ENCODE data around the gene ZFAND2A.
"Not testable (repeated sequence)": the region's sequence is repeated elsewhere in the genome, so short reads cannot be mapped to it uniquely, and the experiment has no call there.

ZFAND2A gene

DNA sequence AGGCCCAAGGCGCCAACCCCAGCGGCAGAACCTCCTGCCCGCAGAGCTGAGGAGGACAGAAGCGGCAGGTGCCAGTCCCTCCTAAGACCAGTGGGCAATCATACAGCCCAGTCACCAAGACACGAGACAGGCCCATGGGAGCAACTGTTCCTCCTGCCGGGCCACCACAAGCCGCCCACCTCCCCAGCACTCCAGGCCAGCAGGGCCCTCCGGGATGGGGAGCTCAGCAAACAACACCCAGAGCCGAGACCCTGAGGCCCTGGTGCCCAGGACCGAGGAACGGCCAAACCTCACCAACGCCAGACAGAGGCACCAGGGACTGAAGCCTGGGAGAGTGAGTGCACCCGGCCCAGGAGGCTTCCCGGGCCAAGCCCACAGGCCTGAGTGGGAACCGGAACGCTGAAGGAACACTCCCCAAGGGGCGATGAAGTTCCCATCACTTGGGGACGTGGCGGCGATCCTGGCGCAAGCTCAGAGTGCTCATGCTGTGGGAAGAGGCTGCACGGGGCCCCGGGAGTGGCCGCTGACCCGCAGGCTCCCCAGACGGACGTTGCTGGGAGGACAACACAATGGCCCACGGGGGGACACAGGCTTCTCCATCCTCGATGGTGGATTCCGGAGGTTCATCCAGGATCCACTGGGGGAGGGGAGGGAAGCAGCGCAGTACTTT is 37.0 kb downstream of the ZFAND2A start:
- no peak for DNase-seq (ENCODE audit: low read depth)

DNA sequence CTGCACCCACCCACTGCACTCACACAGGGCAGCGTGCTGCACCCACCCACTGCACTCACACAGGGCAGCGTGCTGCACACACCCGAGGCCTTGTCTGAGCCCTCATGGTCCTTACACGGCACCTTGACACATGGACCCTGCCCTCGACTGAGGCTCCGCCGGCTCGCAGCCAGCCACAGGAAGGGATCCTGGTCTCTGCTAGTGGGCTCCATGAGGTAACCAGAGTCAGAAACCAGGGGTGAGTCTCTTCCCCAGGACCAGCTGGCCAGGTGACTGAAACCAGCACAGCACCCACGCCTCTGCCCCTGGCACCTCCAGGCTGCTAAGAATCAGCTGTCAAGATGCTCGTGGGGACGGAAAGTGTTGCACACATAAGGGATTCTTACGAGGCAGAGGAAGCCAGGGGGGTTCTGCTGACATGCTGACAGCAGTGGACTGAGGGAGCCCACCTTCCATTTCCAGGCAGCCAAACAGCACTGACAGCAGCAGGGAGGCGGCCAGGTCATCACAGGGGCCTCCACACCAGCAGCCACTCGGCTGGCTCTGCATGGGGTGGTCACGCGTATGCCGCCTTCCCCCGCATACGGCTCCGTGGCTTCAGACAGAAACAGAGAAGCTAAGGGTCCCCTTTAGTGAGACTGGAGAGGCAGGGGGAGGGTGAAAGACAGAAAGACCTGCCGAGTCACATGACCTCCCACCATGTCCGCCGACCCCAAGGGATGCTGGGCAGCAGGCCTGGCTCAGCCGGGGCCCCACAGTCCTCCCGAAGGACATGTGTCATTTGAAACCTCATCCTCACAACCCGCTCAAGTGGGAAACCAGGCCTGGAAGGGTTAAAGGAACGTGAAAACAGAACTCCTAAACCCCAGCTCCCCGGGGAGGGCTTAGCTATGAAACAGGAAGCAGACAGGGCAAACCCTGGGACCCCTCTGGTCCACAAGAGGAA is 37.8 kb downstream of the ZFAND2A start:
- DNase-seq (ENCODE audit: low read depth): no peak

DNA sequence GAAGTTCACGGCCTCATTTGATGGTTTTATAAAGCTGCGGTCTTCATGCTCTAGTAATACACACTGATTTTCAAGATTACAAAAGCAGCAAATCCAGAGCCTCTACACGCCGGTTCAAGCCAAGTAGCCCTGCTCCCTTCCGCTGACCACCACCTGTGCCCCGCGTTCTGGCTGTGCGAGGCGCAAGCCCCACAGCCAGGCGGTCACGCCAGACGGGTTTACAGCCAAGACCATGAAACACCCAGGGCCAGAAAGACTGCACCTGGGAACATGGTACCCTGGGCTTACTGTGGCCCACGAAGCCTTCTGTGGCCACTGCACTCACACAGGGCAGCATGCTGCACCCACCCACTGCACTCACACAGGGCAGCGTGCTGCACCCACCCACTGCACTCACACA is 38.5 kb downstream of the ZFAND2A start:
- no peak for DNase-seq (ENCODE audit: low read depth)

DNA sequence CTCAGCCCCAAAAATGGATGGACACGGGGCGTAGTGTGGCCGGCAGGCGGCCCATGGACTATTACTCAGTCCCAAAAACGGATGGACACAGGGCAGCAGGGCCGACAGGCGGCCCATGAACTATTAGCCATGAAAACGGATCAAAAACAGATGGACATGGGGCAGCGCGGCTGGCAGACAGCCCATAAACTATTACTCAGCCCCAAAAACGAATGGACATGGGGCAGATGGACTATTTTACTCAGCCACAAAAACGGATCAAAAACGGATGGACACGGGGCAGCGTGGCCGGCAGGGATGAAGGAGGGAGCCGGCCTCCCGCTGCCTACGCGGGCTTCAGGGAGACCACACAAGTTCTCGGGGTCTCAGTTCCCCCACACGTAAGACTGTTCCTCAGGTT is 39.2 kb downstream of the ZFAND2A start:
- no peak for DNase-seq (ENCODE audit: low read depth)

- no peak for DNase-seq (ENCODE audit: low read depth)
Measured at GRCh38 chr7:1119201-1119600, 40.8 kb downstream of the ZFAND2A start.

- DNase-seq (ENCODE audit: low read depth): no peak
Measured at GRCh38 chr7:1117321-1117928, 42.6 kb downstream of the ZFAND2A start.

GRCh38 chr7:1116383-1117008 is 43.5 kb downstream of the ZFAND2A start:
- DNase-seq (ENCODE audit: low read depth): not testable (repeated sequence)

- DNase-seq (ENCODE audit: low read depth): not testable (repeated sequence)
Measured at GRCh38 chr7:1115171-1116045, 44.6 kb downstream of the ZFAND2A start.

DNA sequence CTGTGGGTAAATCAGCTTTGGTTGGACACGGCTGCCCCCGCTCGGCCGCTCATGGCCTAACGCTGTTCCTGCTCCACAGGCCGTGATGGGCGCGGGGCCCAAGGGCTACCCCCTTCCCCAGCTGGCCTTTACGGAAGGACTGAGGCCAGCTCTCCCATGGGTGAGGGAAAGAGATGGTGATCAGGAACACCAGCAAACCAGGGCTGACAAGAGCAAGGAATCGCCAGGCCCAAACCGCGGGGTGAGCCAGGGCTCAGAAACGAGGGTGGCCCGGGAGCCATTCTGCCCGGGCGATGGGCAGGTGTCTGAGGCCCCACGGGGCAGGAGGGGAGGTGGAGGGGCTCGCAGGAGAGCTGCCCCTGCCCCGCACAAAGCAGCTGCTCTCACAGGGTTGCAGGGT is 45.5 kb downstream of the ZFAND2A start:
- no peak for DNase-seq (ENCODE audit: low read depth)

DNA sequence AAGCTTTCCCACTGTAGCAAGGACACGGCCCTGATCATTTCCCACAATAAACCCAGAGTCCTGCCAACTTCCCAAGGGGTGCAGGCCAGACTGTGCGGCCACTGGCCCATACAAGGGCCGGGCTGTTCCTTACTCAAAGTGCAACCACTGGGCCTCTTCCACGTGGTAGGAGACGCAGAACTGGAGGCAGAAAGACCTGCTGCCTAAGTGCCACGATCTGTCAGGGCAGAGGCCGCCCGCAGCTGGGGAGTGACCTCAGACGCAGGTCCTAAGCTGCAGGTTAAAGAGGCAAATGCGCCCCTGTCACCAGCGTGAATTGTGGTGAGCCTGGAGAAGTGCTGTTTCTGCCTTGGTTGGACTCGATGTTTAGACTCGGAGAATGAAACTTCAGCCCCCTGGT is 45.9 kb downstream of the ZFAND2A start:
- DNase-seq (ENCODE audit: low read depth): no peak

DNA sequence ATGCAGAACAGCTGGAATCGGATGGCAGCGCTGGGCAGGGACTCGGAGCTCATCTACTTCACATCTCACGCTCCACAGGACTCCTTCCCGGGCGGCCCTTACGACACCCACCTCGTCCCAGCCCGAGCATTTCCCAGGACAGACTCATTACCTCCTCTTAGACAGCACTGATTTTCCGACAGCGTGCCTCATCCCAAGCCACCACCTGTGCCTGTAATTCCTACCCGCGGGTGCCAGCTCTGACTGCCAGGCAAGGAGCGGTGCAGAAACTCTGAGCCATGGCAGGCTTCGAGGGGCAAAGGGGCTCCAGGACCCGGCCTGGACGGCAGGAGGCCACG is 46.5 kb downstream of the ZFAND2A start:
- no peak for DNase-seq (ENCODE audit: low read depth)

- no peak for DNase-seq (ENCODE audit: low read depth)
Measured at GRCh38 chr7:1112625-1113547, 47.1 kb downstream of the ZFAND2A start.

GRCh38 chr7:1112109-1112508 is 47.9 kb downstream of the ZFAND2A start:
- no peak for DNase-seq (ENCODE audit: low read depth)

GRCh38 chr7:1111156-1111555 is 48.8 kb downstream of the ZFAND2A start:
- DNase-seq (ENCODE audit: low read depth): no peak

DNA sequence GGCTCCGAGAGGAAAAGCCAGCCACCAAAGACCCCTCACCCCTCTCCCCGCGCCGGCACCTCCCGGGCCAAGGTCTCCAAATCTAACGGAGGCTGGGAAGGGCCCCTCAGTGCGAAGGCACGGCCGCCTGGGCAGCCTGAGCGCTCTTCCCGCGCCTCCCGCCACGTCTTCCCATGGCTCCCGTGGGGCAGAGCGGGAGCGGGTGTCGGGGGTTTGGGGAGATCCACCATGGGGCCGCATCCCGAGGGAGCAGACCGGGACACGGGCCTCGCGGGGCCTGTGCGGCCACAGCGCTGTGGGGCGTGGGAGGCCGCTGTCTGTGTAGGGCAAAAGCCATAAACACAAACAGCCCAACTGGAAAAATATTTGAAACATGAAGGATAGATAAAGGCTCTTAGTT is 49.6 kb downstream of the ZFAND2A start:
- DNase-seq (ENCODE audit: low read depth): no peak

- DNase-seq (ENCODE audit: low read depth): no peak
Measured at GRCh38 chr7:1109581-1110310, 50.2 kb downstream of the ZFAND2A start.

GRCh38 chr7:1108264-1108920 is 51.6 kb downstream of the ZFAND2A start:
- no peak for DNase-seq (ENCODE audit: low read depth)

DNA sequence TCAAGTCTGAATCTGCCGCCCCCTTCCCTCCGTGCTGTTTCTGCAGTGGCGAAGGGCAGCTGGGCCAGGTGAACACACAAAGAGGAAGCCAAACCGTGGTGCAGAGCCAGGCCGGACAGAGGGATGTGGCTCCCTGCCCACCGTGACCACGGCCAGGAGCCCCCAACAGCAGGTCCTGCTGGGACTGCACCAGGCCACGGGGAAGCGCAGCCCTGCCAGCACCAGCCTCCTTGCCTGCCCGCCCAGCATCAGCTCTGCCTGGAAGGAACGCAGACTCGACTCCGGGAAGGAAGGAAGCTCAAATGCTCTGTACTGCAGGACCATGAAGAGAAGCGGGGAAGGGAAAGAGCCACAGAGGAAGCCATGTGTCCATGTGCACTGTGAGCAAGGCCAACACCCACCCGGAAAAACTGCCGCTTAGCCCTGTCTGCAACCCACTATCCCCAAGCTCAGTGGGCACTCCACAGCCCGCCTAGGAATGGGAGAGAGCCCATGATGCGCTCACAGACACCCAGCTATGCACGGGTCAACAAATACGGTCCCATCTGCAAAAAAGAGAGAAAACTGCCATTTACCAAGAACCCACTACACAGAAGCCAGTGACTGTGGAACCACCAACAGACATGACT is 53.1 kb downstream of the ZFAND2A start:
- DNase-seq (ENCODE audit: low read depth): no peak

All from GM04503 (cell line).